HG03025 (cell line): ENCODE results near the gene AKR1B1.
A peak's percentile ranks its signal among the peaks of the same experiment; 100 is the strongest.

Experiments used
- ATAC-seq: cut with Tn5 transposase; IDR thresholded peaks from one replicate; pipeline ENCODE4 v1.9.1; 2021; ENCODE audit warnings: mild to moderate bottlenecking, moderate library complexity; ENCODE audit not compliant: unreplicated experiment, low FRiP score

Gene AKR1B1

GRCh38 chr7:134470864-134471263 lies 12.0 kb upstream of the AKR1B1 start:
- no peak for ATAC-seq

- ATAC-seq = no peak
Measured at GRCh38 chr7:134469622-134470021, 10.7 kb upstream of the AKR1B1 start.

- no peak for ATAC-seq
Measured at GRCh38 chr7:134468475-134468874, 9.6 kb upstream of the AKR1B1 start.

GRCh38 chr7:134468054-134468453 lies 9.2 kb upstream of the AKR1B1 start:
- ATAC-seq = no peak

- no peak for ATAC-seq
Measured at GRCh38 chr7:134465491-134465890, 6.6 kb upstream of the AKR1B1 start.

GRCh38 chr7:134464496-134464895 lies 5.6 kb upstream of the AKR1B1 start:
- no peak for ATAC-seq

- ATAC-seq = no peak
Measured at GRCh38 chr7:134463751-134464150, 4.9 kb upstream of the AKR1B1 start.

- ATAC-seq = no peak
Measured at GRCh38 chr7:134462337-134462925, 3.5 kb upstream of the AKR1B1 start.

- ATAC-seq = no peak
Measured at GRCh38 chr7:134461916-134462315, 3.0 kb upstream of the AKR1B1 start.

GRCh38 chr7:134459981-134460380 lies 1.1 kb upstream of the AKR1B1 start:
- no peak for ATAC-seq

- peak; percentile 52 for ATAC-seq
Measured at GRCh38 chr7:134458341-134458805, 527 bp downstream of the AKR1B1 start.

- no peak for ATAC-seq
Measured at GRCh38 chr7:134457210-134457609, 1.7 kb downstream of the AKR1B1 start.

- ATAC-seq = no peak
Measured at GRCh38 chr7:134454277-134454676, 4.6 kb downstream of the AKR1B1 start.

- ATAC-seq = no peak
Measured at GRCh38 chr7:134453518-134453917, 5.4 kb downstream of the AKR1B1 start.

GRCh38 chr7:134452991-134453473 lies 5.9 kb downstream of the AKR1B1 start:
- no peak for ATAC-seq

- ATAC-seq = no peak
Measured at GRCh38 chr7:134452419-134452838, 6.5 kb downstream of the AKR1B1 start.

GRCh38 chr7:134451656-134452055 lies 7.2 kb downstream of the AKR1B1 start:
- ATAC-seq = no peak

- no peak for ATAC-seq
Measured at GRCh38 chr7:134450294-134451000, 8.5 kb downstream of the AKR1B1 start.

- no peak for ATAC-seq
Measured at GRCh38 chr7:134449680-134450079, 9.2 kb downstream of the AKR1B1 start.

- no peak for ATAC-seq
Measured at GRCh38 chr7:134448356-134449229, 10.3 kb downstream of the AKR1B1 start.

- ATAC-seq = no peak
Measured at GRCh38 chr7:134447383-134447782, 11.5 kb downstream of the AKR1B1 start.
